ENCODE measurements around the gene STAT5B. TPM values are rescaled to one million over a fixed set of nuclear protein-coding genes. Genes with fewer than 3 reads are reported as not detected.

Gene STAT5B
- total RNA-seq, 1 experiment from 2014 or later = 36.4 TPM

DNA sequence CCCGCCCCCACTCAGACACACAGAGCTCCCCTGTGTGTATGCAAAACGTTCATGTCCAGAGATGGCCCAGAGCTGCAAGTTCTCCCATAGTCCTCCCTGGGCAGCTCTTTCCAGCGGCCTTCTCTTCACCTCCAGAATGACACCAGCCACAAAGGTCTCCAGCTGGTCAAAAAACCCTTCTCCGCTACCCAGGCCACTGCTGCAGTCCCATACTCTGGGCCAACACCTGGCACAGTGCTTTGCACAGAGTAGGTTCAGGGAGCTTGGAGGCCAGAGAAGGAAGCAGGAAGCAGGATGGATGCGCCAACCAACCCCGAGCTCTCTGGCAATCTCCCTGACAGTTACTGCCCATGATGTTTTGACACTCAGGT lies 1.1 kb upstream of the STAT5B start (continued):
- TF ChIP-seq, protein P1, sequence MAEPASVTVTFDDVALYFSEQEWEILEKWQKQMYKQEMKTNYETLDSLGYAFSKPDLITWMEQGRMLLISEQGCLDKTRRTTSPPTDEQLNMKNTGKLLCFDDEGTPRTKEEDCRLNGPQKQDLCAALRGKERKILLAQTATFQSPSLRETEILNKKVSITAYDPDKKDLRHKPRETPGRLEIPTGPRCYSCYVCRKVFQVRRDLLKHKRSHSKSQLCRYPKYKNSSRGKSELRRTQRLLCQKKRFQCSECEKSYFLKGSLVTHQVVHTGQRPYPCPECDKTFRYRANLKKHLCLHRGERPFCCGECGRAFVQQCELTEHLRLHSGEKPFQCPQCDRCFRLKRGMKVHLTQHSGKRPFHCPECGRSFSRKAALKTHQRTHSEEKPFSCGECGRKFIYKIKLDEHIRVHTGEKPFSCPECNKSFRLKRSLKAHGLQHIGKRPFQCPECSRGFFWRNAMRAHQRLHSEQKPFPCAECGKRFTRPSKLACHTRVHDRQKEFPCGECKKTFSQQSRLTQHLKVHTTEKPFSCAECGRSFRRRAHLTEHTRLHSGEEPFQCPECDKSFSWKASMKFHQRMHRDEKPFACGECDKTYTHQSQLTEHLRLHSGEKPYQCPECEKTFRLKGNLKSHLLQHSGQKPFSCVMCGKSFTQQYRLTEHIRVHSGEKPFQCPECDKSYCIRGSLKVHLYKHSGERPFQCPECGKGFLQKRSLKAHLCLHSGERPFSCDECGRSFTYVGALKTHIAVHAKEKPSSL (CRISPR knock-in tag; conservative IDR thresholded peaks at IDR 0.05) = no peak
- TF ChIP-seq NR3C1 (CRISPR knock-in tag; conservative IDR thresholded peaks at IDR 0.05; ENCODE audit: low read depth) (no peak), ZNF121 (CRISPR knock-in tag; IDR thresholded peaks at IDR 0.05) (no peak)
- TF ChIP-seq, protein P2, sequence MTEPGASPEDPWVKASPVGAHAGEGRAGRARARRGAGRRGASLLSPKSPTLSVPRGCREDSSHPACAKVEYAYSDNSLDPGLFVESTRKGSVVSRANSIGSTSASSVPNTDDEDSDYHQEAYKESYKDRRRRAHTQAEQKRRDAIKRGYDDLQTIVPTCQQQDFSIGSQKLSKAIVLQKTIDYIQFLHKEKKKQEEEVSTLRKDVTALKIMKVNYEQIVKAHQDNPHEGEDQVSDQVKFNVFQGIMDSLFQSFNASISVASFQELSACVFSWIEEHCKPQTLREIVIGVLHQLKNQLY (CRISPR knock-in tag; IDR thresholded peaks at IDR 0.05) = no peak

DNA sequence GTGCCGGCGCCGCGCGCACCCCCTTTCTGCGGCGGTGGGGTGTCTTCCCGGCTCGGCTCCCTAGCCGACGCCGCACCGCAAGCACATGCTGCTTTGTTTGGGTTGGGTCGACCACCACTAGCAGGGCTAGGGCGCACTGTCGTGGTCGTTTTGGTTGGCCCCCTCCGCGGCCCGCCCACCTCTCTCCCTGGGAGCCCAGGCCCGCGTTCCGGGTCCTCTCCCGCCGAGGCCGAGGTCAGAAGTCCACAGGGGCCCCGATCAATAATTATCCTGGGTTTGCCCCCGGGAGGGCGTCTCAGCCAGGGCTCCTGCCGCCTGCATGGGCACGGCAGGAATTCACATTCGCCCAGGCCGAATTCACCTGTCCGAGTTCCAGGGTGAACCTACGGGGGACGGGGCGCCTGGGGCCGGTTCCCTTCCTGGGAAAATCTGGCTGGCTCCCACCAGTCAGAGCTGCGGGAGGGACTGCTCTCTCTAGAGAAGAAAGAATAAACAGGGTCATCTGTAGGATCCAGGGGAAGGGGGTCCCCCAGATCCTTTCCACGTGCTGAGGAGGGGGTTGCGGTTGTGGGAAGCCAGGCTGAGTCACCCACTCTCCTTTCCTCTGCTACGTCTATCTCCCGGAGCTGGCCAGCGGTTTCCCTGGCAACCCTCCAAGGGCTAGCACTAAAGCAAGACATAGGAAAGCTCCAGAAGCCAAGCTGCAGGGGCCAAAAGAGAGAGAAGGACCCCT lies 584 bp upstream of the STAT5B start:
- Mint-ChIP-seq H3K27ac (no peak overlapping the region), H3K9me3 (no peaks in the 10 kb centered on the region), H3K4me3 (peak overlapping the region; percentile 74), H3K36me3 (no peaks in the 10 kb centered on the region), H3K4me1 (peaks cover 49% of the 10 kb centered on the region), H3K27me3 (ENCODE audit: low read depth) (peaks cover 6% of the 10 kb centered on the region)
- DNase-seq (ENCODE audit: low spot score) (peak; percentile 56), ATAC-seq (peak; percentile 46)
- POLR2A ChIA-PET = interaction anchor here (0.7 to 1.2 kb wide), 5 partner anchors 12 to 158 kb away, joined by 3 to 6 read pairs (median 3); partner anchors contain the start of genes STAT3 and STAT5A
- CTCF ChIA-PET = interaction anchor here (0.6 to 1.9 kb wide), 13 partner anchors 11 to 272 kb away, joined by 3 to 23 read pairs (median 3); partner anchors contain the start of genes CAVIN1, DNAJC7 and STAT5A
- TF ChIP-seq TEAD4 (CRISPR knock-in tag; IDR thresholded peaks at IDR 0.05) (0 out of 2 replicates have a peak, but pooled peaks have one; percentile 13), MXD4 (CRISPR knock-in tag; IDR thresholded peaks at IDR 0.05; ENCODE audit: borderline replicate concordance) (no peak), GABPB1 (CRISPR knock-in tag; IDR thresholded peaks at IDR 0.05) (peak; percentile 37; the same call in 1 of the 2 replicates), CBFB (CRISPR knock-in tag; IDR thresholded peaks at IDR 0.05; ENCODE audit: low read depth) (no peak), JAZF1 (CRISPR knock-in tag; IDR thresholded peaks at IDR 0.05) (no peak), ZNF671 (CRISPR knock-in tag; IDR thresholded peaks at IDR 0.05) (no peak), ZNF423 (CRISPR knock-in tag; IDR thresholded peaks at IDR 0.05) (peak; percentile 33; the same call in 1 of the 2 replicates), TCF7 (CRISPR knock-in tag; IDR thresholded peaks at IDR 0.05; ENCODE audit: low read depth) (no peak), TP53 (CRISPR knock-in tag; IDR thresholded peaks at IDR 0.05) (no peak), ZNF396 (CRISPR knock-in tag; IDR thresholded peaks at IDR 0.05; ENCODE audit: borderline replicate concordance) (no peak), GRHL2 (CRISPR knock-in tag; IDR thresholded peaks at IDR 0.05; ENCODE audit: insufficient replicate concordance, severe bottlenecking) (no peak)
- TF ChIP-seq, protein P3, sequence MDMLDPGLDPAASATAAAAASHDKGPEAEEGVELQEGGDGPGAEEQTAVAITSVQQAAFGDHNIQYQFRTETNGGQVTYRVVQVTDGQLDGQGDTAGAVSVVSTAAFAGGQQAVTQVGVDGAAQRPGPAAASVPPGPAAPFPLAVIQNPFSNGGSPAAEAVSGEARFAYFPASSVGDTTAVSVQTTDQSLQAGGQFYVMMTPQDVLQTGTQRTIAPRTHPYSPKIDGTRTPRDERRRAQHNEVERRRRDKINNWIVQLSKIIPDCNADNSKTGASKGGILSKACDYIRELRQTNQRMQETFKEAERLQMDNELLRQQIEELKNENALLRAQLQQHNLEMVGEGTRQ (CRISPR knock-in tag; IDR thresholded peaks at IDR 0.05) = no peak
- TF ChIP-seq, protein P4, sequence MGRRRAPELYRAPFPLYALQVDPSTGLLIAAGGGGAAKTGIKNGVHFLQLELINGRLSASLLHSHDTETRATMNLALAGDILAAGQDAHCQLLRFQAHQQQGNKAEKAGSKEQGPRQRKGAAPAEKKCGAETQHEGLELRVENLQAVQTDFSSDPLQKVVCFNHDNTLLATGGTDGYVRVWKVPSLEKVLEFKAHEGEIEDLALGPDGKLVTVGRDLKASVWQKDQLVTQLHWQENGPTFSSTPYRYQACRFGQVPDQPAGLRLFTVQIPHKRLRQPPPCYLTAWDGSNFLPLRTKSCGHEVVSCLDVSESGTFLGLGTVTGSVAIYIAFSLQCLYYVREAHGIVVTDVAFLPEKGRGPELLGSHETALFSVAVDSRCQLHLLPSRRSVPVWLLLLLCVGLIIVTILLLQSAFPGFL (CRISPR knock-in tag; IDR thresholded peaks at IDR 0.05; ENCODE audit: borderline replicate concordance) = no peak
- TF ChIP-seq, protein P5, sequence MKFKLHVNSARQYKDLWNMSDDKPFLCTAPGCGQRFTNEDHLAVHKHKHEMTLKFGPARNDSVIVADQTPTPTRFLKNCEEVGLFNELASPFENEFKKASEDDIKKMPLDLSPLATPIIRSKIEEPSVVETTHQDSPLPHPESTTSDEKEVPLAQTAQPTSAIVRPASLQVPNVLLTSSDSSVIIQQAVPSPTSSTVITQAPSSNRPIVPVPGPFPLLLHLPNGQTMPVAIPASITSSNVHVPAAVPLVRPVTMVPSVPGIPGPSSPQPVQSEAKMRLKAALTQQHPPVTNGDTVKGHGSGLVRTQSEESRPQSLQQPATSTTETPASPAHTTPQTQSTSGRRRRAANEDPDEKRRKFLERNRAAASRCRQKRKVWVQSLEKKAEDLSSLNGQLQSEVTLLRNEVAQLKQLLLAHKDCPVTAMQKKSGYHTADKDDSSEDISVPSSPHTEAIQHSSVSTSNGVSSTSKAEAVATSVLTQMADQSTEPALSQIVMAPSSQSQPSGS (CRISPR knock-in tag; IDR thresholded peaks at IDR 0.05; ENCODE audit: borderline replicate concordance, low read depth) = no peak
- TF ChIP-seq, protein P6, sequence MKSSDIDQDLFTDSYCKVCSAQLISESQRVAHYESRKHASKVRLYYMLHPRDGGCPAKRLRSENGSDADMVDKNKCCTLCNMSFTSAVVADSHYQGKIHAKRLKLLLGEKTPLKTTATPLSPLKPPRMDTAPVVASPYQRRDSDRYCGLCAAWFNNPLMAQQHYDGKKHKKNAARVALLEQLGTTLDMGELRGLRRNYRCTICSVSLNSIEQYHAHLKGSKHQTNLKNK (CRISPR knock-in tag; IDR thresholded peaks at IDR 0.05) = no peak
- TF ChIP-seq, protein P7, sequence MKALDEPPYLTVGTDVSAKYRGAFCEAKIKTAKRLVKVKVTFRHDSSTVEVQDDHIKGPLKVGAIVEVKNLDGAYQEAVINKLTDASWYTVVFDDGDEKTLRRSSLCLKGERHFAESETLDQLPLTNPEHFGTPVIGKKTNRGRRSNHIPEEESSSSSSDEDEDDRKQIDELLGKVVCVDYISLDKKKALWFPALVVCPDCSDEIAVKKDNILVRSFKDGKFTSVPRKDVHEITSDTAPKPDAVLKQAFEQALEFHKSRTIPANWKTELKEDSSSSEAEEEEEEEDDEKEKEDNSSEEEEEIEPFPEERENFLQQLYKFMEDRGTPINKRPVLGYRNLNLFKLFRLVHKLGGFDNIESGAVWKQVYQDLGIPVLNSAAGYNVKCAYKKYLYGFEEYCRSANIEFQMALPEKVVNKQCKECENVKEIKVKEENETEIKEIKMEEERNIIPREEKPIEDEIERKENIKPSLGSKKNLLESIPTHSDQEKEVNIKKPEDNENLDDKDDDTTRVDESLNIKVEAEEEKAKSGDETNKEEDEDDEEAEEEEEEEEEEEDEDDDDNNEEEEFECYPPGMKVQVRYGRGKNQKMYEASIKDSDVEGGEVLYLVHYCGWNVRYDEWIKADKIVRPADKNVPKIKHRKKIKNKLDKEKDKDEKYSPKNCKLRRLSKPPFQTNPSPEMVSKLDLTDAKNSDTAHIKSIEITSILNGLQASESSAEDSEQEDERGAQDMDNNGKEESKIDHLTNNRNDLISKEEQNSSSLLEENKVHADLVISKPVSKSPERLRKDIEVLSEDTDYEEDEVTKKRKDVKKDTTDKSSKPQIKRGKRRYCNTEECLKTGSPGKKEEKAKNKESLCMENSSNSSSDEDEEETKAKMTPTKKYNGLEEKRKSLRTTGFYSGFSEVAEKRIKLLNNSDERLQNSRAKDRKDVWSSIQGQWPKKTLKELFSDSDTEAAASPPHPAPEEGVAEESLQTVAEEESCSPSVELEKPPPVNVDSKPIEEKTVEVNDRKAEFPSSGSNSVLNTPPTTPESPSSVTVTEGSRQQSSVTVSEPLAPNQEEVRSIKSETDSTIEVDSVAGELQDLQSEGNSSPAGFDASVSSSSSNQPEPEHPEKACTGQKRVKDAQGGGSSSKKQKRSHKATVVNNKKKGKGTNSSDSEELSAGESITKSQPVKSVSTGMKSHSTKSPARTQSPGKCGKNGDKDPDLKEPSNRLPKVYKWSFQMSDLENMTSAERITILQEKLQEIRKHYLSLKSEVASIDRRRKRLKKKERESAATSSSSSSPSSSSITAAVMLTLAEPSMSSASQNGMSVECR (CRISPR knock-in tag; IDR thresholded peaks at IDR 0.05; ENCODE audit: borderline replicate concordance) = no peak
- TF ChIP-seq, protein P8, sequence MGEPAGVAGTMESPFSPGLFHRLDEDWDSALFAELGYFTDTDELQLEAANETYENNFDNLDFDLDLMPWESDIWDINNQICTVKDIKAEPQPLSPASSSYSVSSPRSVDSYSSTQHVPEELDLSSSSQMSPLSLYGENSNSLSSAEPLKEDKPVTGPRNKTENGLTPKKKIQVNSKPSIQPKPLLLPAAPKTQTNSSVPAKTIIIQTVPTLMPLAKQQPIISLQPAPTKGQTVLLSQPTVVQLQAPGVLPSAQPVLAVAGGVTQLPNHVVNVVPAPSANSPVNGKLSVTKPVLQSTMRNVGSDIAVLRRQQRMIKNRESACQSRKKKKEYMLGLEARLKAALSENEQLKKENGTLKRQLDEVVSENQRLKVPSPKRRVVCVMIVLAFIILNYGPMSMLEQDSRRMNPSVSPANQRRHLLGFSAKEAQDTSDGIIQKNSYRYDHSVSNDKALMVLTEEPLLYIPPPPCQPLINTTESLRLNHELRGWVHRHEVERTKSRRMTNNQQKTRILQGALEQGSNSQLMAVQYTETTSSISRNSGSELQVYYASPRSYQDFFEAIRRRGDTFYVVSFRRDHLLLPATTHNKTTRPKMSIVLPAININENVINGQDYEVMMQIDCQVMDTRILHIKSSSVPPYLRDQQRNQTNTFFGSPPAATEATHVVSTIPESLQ (CRISPR knock-in tag; IDR thresholded peaks at IDR 0.05) = no peak
